Heart left ventricle (tissue), 13 donors: ENCODE measurements around the gene MMP17.

Source experiments
- CTCF ChIP-seq, 12 donors: fragments of 200-600 bp; sonication (generic) in 4 of 12; IDR thresholded peaks; one replicate each; pipeline versions ENCODE4 v1.5.0 to v1.8.0; 2018 to 2022; ENCODE audit warnings: antibody characterized with exemption in 12 of 12, mild to moderate bottlenecking in 5 of 12
- POLR2A ChIP-seq, 2 donors: fragments of 450-650 bp; IDR thresholded peaks; one replicate each; pipeline ENCODE4 v1.6.1; 2017; ENCODE audit warnings: antibody characterized with exemption in 2 of 2, mild to moderate bottlenecking in 2 of 2, moderate library complexity in 2 of 2
- donor health status: ischemic (EF 13 %, LVEDD 7.1; RV severe dilation, severe dysfunction).
- donor health status: DM: no; HTN: yes; CAD: no.
- donor health status: DM: no; HTN: no; CAD: no.
- donor health status: ischemic (EF 25% LVEDD 6.9; RV normal size, moderate dysfunction).
- donor health status: ischemic (EF 25% LVEDD 5.7; RV mildly dilated, moderate dysfunction).
- donor health status: ischemic (EF 35%, LVEDD 5.7; RV mildly dilated, moderate dysfunction).
- donor health status: nonischemic (EF 11% LVEDD 7.7; RV severe dilation, severe dysfunction).
- donor health status: DM: yes; HTN: yes; CAD: no.
- donor health status: PGD.
- donor health status: ischemic (EF 29% LVEDD 5.4; RV normal size, mild dysfunction).
- donor health status: nonischemic (EF 23%, LVEDD 6.1; RV moderate dilation, normal function).

- no peak for TF ChIP-seq POLR2A (IDR thresholded peaks at IDR 0.05)
- TF ChIP-seq CTCF (IDR thresholded peaks at IDR 0.05), result no peak
These were observed 39.9 kb downstream of the MMP17 start for GRCh38 chr12:131867891-131868675.
